Mucosa of descending colon (tissue), 3 donors: Measurements from ENCODE around the gene CASP6. TPM values are rescaled to one million over a fixed set of nuclear protein-coding genes. Genes with fewer than 3 reads are reported as not detected.
"Not testable (repeated sequence)": the region's sequence is repeated elsewhere in the genome, so short reads cannot be mapped to it uniquely, and the experiment has no call there.

Source experiments
- ATAC-seq: fragments of 200-7000 bp; cut with Tn5 transposase; one replicate; pipeline ENCODE4 v1.9.1; 2020; ENCODE audit warnings: mild to moderate bottlenecking, moderate library complexity
- DNase-seq, 3 donors: peaks; one replicate each; pipeline ENCODE4 v3.0.0-alpha.2; 2020
- H3K36me3 ChIP-seq: fragments of 200-600 bp; one replicate; pipeline ENCODE4 v1.8.0; 2021; ENCODE audit warnings: low read depth, mild to moderate bottlenecking
- H3K4me1 ChIP-seq: fragments of 200-600 bp; one replicate; pipeline ENCODE4 v1.8.0; 2021; ENCODE audit warnings: low read depth, mild to moderate bottlenecking
- H3K4me3 ChIP-seq: fragments of 200-600 bp; one replicate; pipeline ENCODE4 v1.8.0; 2021; ENCODE audit warnings: mild to moderate bottlenecking
- H3K9me3 ChIP-seq: fragments of 200-600 bp; one replicate; pipeline ENCODE4 v1.8.0; 2021; ENCODE audit warnings: mild to moderate bottlenecking
- CTCF ChIP-seq: fragments of 200-600 bp; IDR thresholded peaks from one replicate; pipeline ENCODE4 v1.8.0; 2022; ENCODE audit warnings: antibody characterized with exemption, mild to moderate bottlenecking
- intact Hi-C, 2 donors: fragments of 100-400 bp; cut with DNase I in 1 of 2; cut with micrococcal nuclease in 1 of 2; formaldehyde crosslinking; loops; one replicate each; pipeline versions ENCODE4 v1.11.0 to v1.11.1; 2022; cut with DNase I, micrococcal nuclease
- total RNA-seq, 3 donors: library from RNA; stranded (reverse); fragmentation: NEBNext Ultra II Directional in 2 of 3; extraction: Animal tissue kit (Norgen Biotek cat#: 25700) in 2 of 3; gene quantifications; one replicate each; pipeline versions ENCODE4 v1.2.1 to v1.2.4, GENCODE V29; 2021 to 2023
- donor health status: DM: no; HTN: no; CAD: no; lungs with moderate emphysema.
- donor health status: DM: no; HTN: no; CAD: no.
- donor health status: DM: no; HTN: yes; CAD: no.

The CASP6 gene
- total RNA-seq, 3 donors from 2014 or later, result 40.1 to 81.5 (median 78.7) TPM

GRCh38 chr4:109684727-109685126, 18.5 kb downstream of the CASP6 start:
- no peaks in the 10 kb centered on the region for H3K4me1 ChIP-seq
- no peaks in the 10 kb centered on the region for H3K9me3 ChIP-seq
- intact Hi-C loops, result no loop called here
- ATAC-seq (no peak), DNase-seq (no peak)
- H3K36me3 ChIP-seq, result no peaks in the 10 kb centered on the region
- no peak overlapping the region for H3K4me3 ChIP-seq
- no peak for TF ChIP-seq CTCF

GRCh38 chr4:109683621-109684253, 19.5 kb downstream of the CASP6 start:
- H3K9me3 ChIP-seq, result peaks cover 4% of the 10 kb centered on the region
- intact Hi-C loops, result no loop called here
- no peak for ATAC-seq
- no peaks in the 10 kb centered on the region for H3K4me1 ChIP-seq
- H3K4me3 ChIP-seq, result no peak overlapping the region
- no peaks in the 10 kb centered on the region for H3K36me3 ChIP-seq
- DNase-seq, result no peak
- no peak for TF ChIP-seq CTCF

GRCh38 chr4:109682875-109683274, 20.4 kb downstream of the CASP6 start:
- DNase-seq (no peak), ATAC-seq (no peak)
- no peak for TF ChIP-seq CTCF
- intact Hi-C loops, result no loop called here
- Histone ChIP-seq H3K4me1 (no peaks in the 10 kb centered on the region), H3K4me3 (no peak overlapping the region), H3K36me3 (no peaks in the 10 kb centered on the region), H3K9me3 (peaks cover 4% of the 10 kb centered on the region)

GRCh38 chr4:109678925-109679324, 24.3 kb downstream of the CASP6 start:
- intact Hi-C loops, H3K9me3 ChIP-seq, H3K36me3 ChIP-seq, H3K4me3 ChIP-seq, H3K4me1 ChIP-seq, ATAC-seq, DNase-seq: not testable (repeated sequence)

GRCh38 chr4:109678472-109678871, 24.8 kb downstream of the CASP6 start:
- H3K9me3 ChIP-seq, H3K4me3 ChIP-seq, H3K36me3 ChIP-seq, DNase-seq, ATAC-seq, intact Hi-C loops, H3K4me1 ChIP-seq: not testable (repeated sequence)

GRCh38 chr4:109676886-109677285, 26.4 kb downstream of the CASP6 start:
- intact Hi-C loops, result no loop called here
- DNase-seq, result no peak
- TF ChIP-seq CTCF, result no peak
- Histone ChIP-seq H3K9me3 (peaks cover 4% of the 10 kb centered on the region), H3K4me3 (no peak overlapping the region), H3K36me3 (no peaks in the 10 kb centered on the region), H3K4me1 (no peaks in the 10 kb centered on the region)
- ATAC-seq, result no peak

GRCh38 chr4:109675843-109676242, 27.4 kb downstream of the CASP6 start:
- intact Hi-C loops, result no loop called here
- Histone ChIP-seq H3K4me1 (no peaks in the 10 kb centered on the region), H3K9me3 (peaks cover 7% of the 10 kb centered on the region), H3K36me3 (no peaks in the 10 kb centered on the region), H3K4me3 (no peak overlapping the region)
- DNase-seq (no peak), ATAC-seq (no peak)
- TF ChIP-seq CTCF, result no peak
